Measurements from ENCODE around the gene JADE3. TPM values are rescaled to one million over a fixed set of nuclear protein-coding genes. Genes with fewer than 3 reads are reported as not detected.
A peak's percentile ranks its signal among the peaks of the same experiment; 100 is the strongest.

The JADE3 gene
- total RNA-seq, 1 donor from 2014 or later, result 1.8 TPM

GRCh38 chrX:46876901-46877300 lies 35.3 kb upstream of the JADE3 start:
- H3K4me1 ChIP-seq, result no peaks in the 10 kb centered on the region
- no peaks in the 10 kb centered on the region for H3K36me3 ChIP-seq
- no peak overlapping the region for H3K27ac ChIP-seq
- intact Hi-C loops (cut with DNase I), result no loop called here
- no peaks in the 10 kb centered on the region for H3K9me3 ChIP-seq
- DNase-seq (ENCODE audit: low spot score in 2 of 2), result no peak
- H3K4me3 ChIP-seq, result no peak overlapping the region
- no peaks in the 10 kb centered on the region for H3K27me3 ChIP-seq
- TF ChIP-seq, protein P1, sequence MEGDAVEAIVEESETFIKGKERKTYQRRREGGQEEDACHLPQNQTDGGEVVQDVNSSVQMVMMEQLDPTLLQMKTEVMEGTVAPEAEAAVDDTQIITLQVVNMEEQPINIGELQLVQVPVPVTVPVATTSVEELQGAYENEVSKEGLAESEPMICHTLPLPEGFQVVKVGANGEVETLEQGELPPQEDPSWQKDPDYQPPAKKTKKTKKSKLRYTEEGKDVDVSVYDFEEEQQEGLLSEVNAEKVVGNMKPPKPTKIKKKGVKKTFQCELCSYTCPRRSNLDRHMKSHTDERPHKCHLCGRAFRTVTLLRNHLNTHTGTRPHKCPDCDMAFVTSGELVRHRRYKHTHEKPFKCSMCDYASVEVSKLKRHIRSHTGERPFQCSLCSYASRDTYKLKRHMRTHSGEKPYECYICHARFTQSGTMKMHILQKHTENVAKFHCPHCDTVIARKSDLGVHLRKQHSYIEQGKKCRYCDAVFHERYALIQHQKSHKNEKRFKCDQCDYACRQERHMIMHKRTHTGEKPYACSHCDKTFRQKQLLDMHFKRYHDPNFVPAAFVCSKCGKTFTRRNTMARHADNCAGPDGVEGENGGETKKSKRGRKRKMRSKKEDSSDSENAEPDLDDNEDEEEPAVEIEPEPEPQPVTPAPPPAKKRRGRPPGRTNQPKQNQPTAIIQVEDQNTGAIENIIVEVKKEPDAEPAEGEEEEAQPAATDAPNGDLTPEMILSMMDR (IDR thresholded peaks at IDR 0.05), result no peak

DNA sequence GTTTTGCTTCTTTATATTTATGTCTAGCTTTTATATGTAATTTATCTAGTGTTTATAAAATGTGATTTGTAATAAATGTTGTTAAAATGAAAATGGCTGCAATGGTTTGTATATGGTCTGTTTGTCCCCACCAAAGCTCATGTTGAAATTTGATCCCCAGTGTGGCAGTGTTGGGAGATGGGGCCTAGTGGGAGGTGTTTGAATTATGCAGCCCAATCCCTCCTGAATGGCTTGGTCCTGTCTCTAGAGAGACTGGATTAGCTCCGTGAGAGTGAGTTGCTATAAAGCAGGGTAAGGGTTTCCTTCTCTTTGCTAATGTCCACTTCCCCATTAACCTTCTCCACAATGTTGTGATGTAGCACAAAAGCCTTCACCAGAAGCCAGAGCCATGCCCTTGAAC lies 30.0 kb upstream of the JADE3 start:
- intact Hi-C loops (cut with DNase I), result no loop called here
- no peaks in the 10 kb centered on the region for H3K9me3 ChIP-seq
- no peak overlapping the region for H3K27ac ChIP-seq
- no peaks in the 10 kb centered on the region for H3K27me3 ChIP-seq
- H3K36me3 ChIP-seq, result no peaks in the 10 kb centered on the region
- no peak overlapping the region for H3K4me3 ChIP-seq
- no peaks in the 10 kb centered on the region for H3K4me1 ChIP-seq
- no peak for DNase-seq (ENCODE audit: low spot score in 2 of 2)
- TF ChIP-seq, protein P1 (IDR thresholded peaks at IDR 0.05), result no peak

- no peaks in the 10 kb centered on the region for H3K36me3 ChIP-seq
- H3K27ac ChIP-seq, result no peak overlapping the region
- H3K4me1 ChIP-seq, result no peaks in the 10 kb centered on the region
- no peak overlapping the region for H3K4me3 ChIP-seq
- TF ChIP-seq, protein P1 (IDR thresholded peaks at IDR 0.05), result no peak
- H3K9me3 ChIP-seq, result no peaks in the 10 kb centered on the region
- DNase-seq (ENCODE audit: low spot score in 2 of 2), result no peak
- intact Hi-C loops (cut with DNase I), result no loop called here
- no peaks in the 10 kb centered on the region for H3K27me3 ChIP-seq
Observed at GRCh38 chrX:46884799-46885198, 27.4 kb upstream of the JADE3 start.

- no peaks in the 10 kb centered on the region for H3K36me3 ChIP-seq
Observed at GRCh38 chrX:46898207-46898606, 14.0 kb upstream of the JADE3 start.

DNA sequence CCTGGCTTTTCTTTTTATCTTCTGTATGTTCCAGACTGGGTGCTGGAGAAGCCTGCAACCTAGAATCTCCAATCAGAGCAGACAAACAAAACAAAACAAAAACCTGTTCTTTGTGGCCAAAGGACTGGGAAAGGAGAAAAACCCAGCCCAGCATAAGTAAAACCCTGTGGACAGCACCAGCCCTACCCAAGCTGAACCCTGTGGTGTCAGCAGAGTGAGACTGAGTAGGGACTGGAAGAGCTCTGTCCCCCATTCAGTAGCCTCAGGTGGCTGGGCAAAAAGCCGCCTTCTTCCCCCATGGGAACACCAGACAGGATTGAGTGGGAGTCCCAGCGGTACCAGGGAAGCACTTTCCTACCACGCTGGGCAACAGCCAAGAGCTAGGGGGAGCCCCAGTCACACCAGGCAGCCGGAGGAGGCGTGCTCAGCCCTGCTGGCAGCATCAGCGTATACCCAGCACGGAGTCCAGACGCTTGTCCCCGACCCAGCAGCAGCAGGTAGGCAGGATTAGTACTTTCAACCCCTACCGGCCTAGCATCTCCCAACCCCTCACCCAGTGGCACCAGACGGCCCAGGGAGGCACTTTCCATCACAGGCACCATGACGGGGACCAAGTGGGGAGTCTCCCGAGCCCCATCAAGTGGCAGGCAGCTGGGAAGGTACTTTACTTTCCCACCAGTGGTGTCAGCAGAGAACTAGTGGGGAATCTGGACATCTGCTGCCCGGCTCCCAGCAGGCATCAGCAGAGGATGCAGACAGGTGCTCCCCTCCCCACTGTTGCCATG lies 8.6 kb upstream of the JADE3 start:
- Histone ChIP-seq H3K36me3 (no peaks in the 10 kb centered on the region), H3K4me3 (peak overlapping the region; percentile 41 to 62), H3K4me1 (peaks cover 0 to 2% of the 10 kb centered on the region in 2 donors), H3K9me3 (no peaks in the 10 kb centered on the region), H3K27me3 (no peaks in the 10 kb centered on the region), H3K27ac (no peak overlapping the region)
- peak; percentile 16 to 84 for DNase-seq (ENCODE audit: low spot score in 2 of 2)
- TF ChIP-seq, protein P1 (IDR thresholded peaks at IDR 0.05), result peak; percentile 53 to 70 (median 60)
- intact Hi-C loops (cut with DNase I), result loop anchor here (1.0 to 5.0 kb wide), 3 partner anchors 74 to 189 kb away; no protein-coding TSS in a partner anchor

More at GRCh38 chrX:46898207-46898606, 14.0 kb upstream of the JADE3 start:
- no peaks in the 10 kb centered on the region for H3K27me3 ChIP-seq
- no peaks in the 10 kb centered on the region for H3K4me1 ChIP-seq
- no peak for DNase-seq (ENCODE audit: low spot score in 2 of 2)
- intact Hi-C loops (cut with DNase I), result no loop called here
- H3K4me3 ChIP-seq, result no peak overlapping the region
- TF ChIP-seq, protein P1 (IDR thresholded peaks at IDR 0.05), result no peak
- H3K27ac ChIP-seq, result no peak overlapping the region
- H3K9me3 ChIP-seq, result no peaks in the 10 kb centered on the region

Measured in ascending aorta (tissue), 2 donors.